Natural killer cell (primary cell): ENCODE data around the gene TMIGD2. TPM values are rescaled to one million over a fixed set of nuclear protein-coding genes. Genes with fewer than 3 reads are reported as not detected.

Experiments
- ATAC-seq, 3 donors: fragments of 150-1000 bp in 2 of 3; fragments of 200-7000 bp in 1 of 3; cut with Tn5 transposase; 1 replicate in 1 of 3; 2 replicates in 2 of 3; pipeline ENCODE4 v1.10.0; 2021; ENCODE audit warnings: mild to moderate bottlenecking in 2 of 3, moderate library complexity in 2 of 3
- DNase-seq, 2 donors: peaks; one replicate each; pipeline versions ENCODE4 v3.0.0 to v3.0.0-alpha.2; 2013 to 2021; ENCODE audit warnings: mixed read lengths in 1 of 2
- H3K27ac ChIP-seq: one replicate; pipeline ENCODE4 v1.5.1; 2013; ENCODE audit warnings: mild to moderate bottlenecking, low read length
- H3K27me3 ChIP-seq: one replicate; pipeline ENCODE4 v1.6.1; 2013; ENCODE audit warnings: low read length; ENCODE audit not compliant: control insufficient read depth, insufficient read depth
- H3K36me3 ChIP-seq: one replicate; pipeline ENCODE4 v1.6.1; 2013; ENCODE audit warnings: low read length; ENCODE audit not compliant: control insufficient read depth, insufficient read depth
- H3K4me1 ChIP-seq: one replicate; pipeline ENCODE4 v1.6.1; 2013; ENCODE audit warnings: low read length; ENCODE audit not compliant: control insufficient read depth, insufficient read depth
- H3K4me3 ChIP-seq: one replicate; pipeline ENCODE4 v1.5.1; 2013; ENCODE audit warnings: low read length
- H3K9me3 ChIP-seq: one replicate; pipeline ENCODE4 v1.6.1; 2013; ENCODE audit warnings: low read length; ENCODE audit not compliant: control insufficient read depth, insufficient read depth
- H3K27ac Mint-ChIP-seq, 2 donors: one replicate each; pipeline ENCODE4 v1.8.0; 2022; ENCODE audit warnings: mild to moderate bottlenecking in 2 of 2, mixed read lengths in 2 of 2, moderate library complexity in 1 of 2
- H3K27me3 Mint-ChIP-seq, 2 donors: one replicate each; pipeline ENCODE4 v1.8.0; 2022; ENCODE audit warnings: low read depth in 2 of 2, mixed read lengths in 2 of 2
- H3K36me3 Mint-ChIP-seq: one replicate; pipeline ENCODE4 v1.8.0; 2022; ENCODE audit warnings: mixed read lengths
- H3K4me1 Mint-ChIP-seq, 2 donors: one replicate each; pipeline ENCODE4 v1.8.0; 2022; ENCODE audit warnings: mixed read lengths in 2 of 2
- H3K4me3 Mint-ChIP-seq: one replicate; pipeline ENCODE4 v1.8.0; 2022; ENCODE audit warnings: mild to moderate bottlenecking, moderate library complexity, mixed read lengths
- H3K9me3 Mint-ChIP-seq, 2 donors: one replicate each; pipeline ENCODE4 v1.8.0; 2022; ENCODE audit warnings: mixed read lengths in 2 of 2
- CTCF ChIP-seq: fragments of 200-600 bp; IDR thresholded peaks from one replicate; pipeline ENCODE4 v1.8.0; 2022; ENCODE audit warnings: antibody characterized with exemption
- WGBS: methylation state at CpG from one replicate; pipeline ENCODE4 v1.1.7; 2013; ENCODE audit warnings: missing lambda C conversion rate; ENCODE audit not compliant: insufficient coverage; 5-methylcytosine and 5-hydroxymethylcytosine counted together
- intact Hi-C: fragments of 100-400 bp; cut with micrococcal nuclease; formaldehyde crosslinking; loops from one replicate; pipeline ENCODE4 v1.14.2; 2022
- total RNA-seq, 4 donors: library from RNA; stranded (reverse); fragments of 120-200 nt in 1 of 4; gene quantifications; one replicate each; pipeline versions ENCODE4 v1.2.3 to v1.2.4, GENCODE V29; 2013 to 2022

Gene TMIGD2
- total RNA-seq, 3 donors from 2014 or later (not counting 1 experiment from before 2014, with no cell fraction given), result 33.8 to 45.3 (median 41.1) TPM

- intact Hi-C loops, result no loop called here
- WGBS, result 88% methylated on average over 10 of the region's 12 CpGs
Observed at GRCh38 chr19:4313847-4314490, 11.8 kb upstream of the TMIGD2 start.

DNA sequence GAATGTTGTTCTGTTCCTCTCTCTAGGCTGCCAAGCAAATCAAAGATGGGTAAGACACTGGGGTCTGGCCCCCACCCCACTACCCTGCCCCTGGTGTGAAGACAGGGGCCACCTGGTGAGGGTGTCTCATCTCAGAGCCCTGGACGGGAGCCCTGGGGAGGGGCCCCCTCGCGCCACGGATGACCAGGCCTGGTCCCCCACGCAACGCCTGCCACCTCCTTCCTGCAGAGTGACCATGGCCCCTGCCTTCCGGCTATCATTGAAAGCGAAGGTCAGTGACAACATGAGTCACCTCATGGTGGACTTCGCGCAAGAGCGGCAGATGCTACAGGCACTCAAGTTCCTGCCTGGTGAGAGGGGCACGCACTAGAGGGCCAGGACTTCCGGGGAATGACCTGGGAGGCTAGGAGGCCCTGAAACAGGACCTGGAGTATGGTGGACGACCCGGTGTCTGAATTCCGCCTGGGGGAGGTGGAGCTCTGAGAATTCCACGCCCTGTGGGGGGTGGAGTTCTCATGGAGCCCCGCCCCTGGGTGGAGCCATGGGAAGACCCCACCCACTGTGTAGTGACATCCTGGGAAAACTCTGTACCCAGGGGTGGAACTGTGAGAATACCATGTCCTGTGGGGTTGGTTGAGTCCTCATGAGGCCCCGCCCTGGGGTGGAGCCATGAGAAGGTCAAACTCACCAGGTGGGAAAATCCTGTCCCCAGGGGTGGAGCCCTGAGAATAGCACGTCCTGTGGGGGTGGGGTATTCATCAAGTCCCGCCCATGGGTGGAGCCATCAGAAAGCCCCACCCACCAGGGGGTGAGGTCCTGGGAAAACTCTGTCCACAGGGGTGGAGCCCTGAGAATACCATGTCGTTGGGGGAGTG is 8.3 kb upstream of the TMIGD2 start:
- no peaks in the 10 kb centered on the region for H3K36me3 Mint-ChIP-seq
- H3K27me3 Mint-ChIP-seq, result no peaks in the 10 kb centered on the region
- H3K27ac Mint-ChIP-seq, result no peak overlapping the region
- Histone ChIP-seq H3K4me1 (peaks cover under 1% of the 10 kb centered on the region), H3K4me3 (no peak overlapping the region), H3K9me3 (no peaks in the 10 kb centered on the region), H3K27me3 (no peaks in the 10 kb centered on the region), H3K36me3 (peaks cover 2% of the 10 kb centered on the region), H3K27ac (no peak overlapping the region)
- DNase-seq (peak in 1 of 2 donors; percentile 36), ATAC-seq (peak in 2 of 3 donors; percentile 34 to 62)
- no peak overlapping the region for H3K4me3 Mint-ChIP-seq
- 94% methylated on average over 22 of the region's 22 CpGs for WGBS
- intact Hi-C loops, result no loop called here
- H3K9me3 Mint-ChIP-seq, result no peaks in the 10 kb centered on the region
- TF ChIP-seq CTCF, result no peak
- peaks cover 0 to 5% of the 10 kb centered on the region in 2 donors for H3K4me1 Mint-ChIP-seq

More at GRCh38 chr19:4313847-4314490, 11.8 kb upstream of the TMIGD2 start:
- H3K4me1 Mint-ChIP-seq, result no peaks in the 10 kb centered on the region
- H3K4me3 ChIP-seq, result no peak overlapping the region
- H3K27ac ChIP-seq, result no peak overlapping the region
- TF ChIP-seq CTCF, result no peak
- DNase-seq (no peak), ATAC-seq (no peak)
- H3K9me3 ChIP-seq, result no peaks in the 10 kb centered on the region
- H3K27ac Mint-ChIP-seq, result no peak overlapping the region
- no peaks in the 10 kb centered on the region for H3K27me3 ChIP-seq
- no peak overlapping the region for H3K4me3 Mint-ChIP-seq
- H3K36me3 Mint-ChIP-seq, result no peaks in the 10 kb centered on the region
- no peaks in the 10 kb centered on the region for H3K27me3 Mint-ChIP-seq
- H3K36me3 ChIP-seq, result no peaks in the 10 kb centered on the region
- H3K4me1 ChIP-seq, result no peaks in the 10 kb centered on the region
- H3K9me3 Mint-ChIP-seq, result no peaks in the 10 kb centered on the region

DNA sequence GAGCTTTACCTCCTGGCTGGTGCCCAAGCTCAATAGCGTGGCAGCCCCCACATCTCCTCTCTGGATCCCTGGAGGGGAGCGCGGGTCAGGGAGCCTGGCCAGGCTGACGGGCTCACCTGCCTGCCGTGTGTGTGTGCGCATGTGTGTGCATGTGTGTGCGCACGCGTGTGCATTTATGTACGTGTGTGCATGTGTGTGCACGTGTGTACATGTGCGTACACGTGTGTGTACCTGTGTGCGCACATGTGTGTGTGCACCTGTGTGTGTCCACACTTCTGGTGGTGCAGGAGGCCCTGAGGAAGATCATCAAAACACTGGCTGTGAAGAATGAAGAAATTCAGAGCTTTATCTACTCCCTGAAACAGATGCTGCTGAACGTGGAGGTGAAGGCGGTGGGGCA is 3.5 kb upstream of the TMIGD2 start:
- DNase-seq (no peak), ATAC-seq (no peak)
- Histone ChIP-seq H3K27ac (no peak overlapping the region), H3K4me3 (no peak overlapping the region), H3K36me3 (peaks cover 2% of the 10 kb centered on the region), H3K27me3 (no peaks in the 10 kb centered on the region), H3K9me3 (no peaks in the 10 kb centered on the region), H3K4me1 (peaks cover 43% of the 10 kb centered on the region)
- 93% methylated on average over 16 of the region's 16 CpGs for WGBS
- H3K4me1 Mint-ChIP-seq, result peaks cover 25 to 39% of the 10 kb centered on the region in 2 donors
- peak overlapping the region in 1 of 2 donors; percentile 61 for H3K27ac Mint-ChIP-seq
- H3K27me3 Mint-ChIP-seq, result no peaks in the 10 kb centered on the region
- TF ChIP-seq CTCF, result no peak
- intact Hi-C loops, result no loop called here
- H3K4me3 Mint-ChIP-seq, result peak overlapping the region; percentile 67
- H3K36me3 Mint-ChIP-seq, result no peaks in the 10 kb centered on the region
- no peaks in the 10 kb centered on the region for H3K9me3 Mint-ChIP-seq
